Measurements from ENCODE around the gene SORCS2.
A peak's percentile ranks its signal among the peaks of the same experiment; 100 is the strongest.

The SORCS2 gene

DNA sequence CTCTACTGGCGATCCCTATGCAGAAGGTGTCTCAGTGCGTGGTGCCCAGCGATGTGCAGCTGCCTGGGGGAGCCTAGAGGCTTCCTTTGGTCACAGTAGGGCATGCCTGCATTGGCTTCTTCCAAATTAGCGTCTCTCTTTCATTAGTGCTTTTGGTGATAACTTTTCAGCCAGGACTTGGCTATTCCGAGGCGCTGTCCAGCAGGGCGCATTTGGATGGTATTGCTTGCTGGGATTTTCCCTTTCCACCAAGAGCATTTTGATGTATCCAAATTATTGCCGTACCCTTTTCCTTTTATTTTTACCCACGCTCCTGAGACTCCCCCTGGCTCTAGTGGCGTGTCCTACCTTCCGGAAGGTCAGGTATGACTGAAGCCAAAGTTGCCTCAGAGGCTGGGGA lies 101.4 kb downstream of the SORCS2 start:
- no peak overlapping the region for H3K4me3 ChIP-seq (replicated peaks in 1 of 2; ENCODE audit: low read depth in 2 of 2, low read length in 2 of 2)
- TF ChIP-seq, protein P1, sequence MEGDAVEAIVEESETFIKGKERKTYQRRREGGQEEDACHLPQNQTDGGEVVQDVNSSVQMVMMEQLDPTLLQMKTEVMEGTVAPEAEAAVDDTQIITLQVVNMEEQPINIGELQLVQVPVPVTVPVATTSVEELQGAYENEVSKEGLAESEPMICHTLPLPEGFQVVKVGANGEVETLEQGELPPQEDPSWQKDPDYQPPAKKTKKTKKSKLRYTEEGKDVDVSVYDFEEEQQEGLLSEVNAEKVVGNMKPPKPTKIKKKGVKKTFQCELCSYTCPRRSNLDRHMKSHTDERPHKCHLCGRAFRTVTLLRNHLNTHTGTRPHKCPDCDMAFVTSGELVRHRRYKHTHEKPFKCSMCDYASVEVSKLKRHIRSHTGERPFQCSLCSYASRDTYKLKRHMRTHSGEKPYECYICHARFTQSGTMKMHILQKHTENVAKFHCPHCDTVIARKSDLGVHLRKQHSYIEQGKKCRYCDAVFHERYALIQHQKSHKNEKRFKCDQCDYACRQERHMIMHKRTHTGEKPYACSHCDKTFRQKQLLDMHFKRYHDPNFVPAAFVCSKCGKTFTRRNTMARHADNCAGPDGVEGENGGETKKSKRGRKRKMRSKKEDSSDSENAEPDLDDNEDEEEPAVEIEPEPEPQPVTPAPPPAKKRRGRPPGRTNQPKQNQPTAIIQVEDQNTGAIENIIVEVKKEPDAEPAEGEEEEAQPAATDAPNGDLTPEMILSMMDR (IDR thresholded peaks at IDR 0.05; ENCODE audit: low read depth, low read length), result no peak
- no peak for DNase-seq (ENCODE audit: low read depth in 2 of 2)

DNA sequence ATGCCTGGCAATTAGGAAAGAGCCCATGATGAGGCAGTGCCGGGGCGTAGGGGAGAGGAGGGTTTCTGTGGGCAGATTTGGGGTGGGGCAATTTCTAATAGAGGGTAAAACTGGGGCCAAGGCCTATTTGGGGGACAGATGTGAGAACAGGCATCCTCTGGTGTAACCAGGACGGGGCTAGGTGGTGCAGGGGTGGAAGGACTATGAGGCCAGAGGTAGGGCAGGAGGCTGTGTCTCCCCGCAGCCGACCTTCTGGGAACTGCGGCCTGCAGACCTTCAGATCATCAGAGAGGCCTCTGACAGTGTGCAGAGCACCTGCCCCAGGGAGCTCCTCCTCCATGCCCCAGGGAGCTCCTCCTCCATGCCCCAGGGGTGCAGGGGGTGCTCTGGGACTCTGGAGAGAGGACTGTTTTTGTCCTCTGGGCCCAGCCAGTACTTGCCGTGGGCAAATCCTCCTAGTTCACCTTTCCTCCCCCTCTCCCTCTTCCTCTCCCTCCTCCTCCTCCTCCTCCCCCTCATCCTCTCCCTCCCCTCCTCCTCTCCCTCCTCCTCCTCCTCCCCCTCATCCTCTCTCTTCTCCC lies 101.9 kb downstream of the SORCS2 start:
- no peak for DNase-seq (ENCODE audit: low read depth in 2 of 2)
- TF ChIP-seq, protein P1 (IDR thresholded peaks at IDR 0.05; ENCODE audit: low read depth, low read length), result no peak
- no peak overlapping the region for H3K4me3 ChIP-seq (replicated peaks in 1 of 2; ENCODE audit: low read depth in 2 of 2, low read length in 2 of 2)

DNA sequence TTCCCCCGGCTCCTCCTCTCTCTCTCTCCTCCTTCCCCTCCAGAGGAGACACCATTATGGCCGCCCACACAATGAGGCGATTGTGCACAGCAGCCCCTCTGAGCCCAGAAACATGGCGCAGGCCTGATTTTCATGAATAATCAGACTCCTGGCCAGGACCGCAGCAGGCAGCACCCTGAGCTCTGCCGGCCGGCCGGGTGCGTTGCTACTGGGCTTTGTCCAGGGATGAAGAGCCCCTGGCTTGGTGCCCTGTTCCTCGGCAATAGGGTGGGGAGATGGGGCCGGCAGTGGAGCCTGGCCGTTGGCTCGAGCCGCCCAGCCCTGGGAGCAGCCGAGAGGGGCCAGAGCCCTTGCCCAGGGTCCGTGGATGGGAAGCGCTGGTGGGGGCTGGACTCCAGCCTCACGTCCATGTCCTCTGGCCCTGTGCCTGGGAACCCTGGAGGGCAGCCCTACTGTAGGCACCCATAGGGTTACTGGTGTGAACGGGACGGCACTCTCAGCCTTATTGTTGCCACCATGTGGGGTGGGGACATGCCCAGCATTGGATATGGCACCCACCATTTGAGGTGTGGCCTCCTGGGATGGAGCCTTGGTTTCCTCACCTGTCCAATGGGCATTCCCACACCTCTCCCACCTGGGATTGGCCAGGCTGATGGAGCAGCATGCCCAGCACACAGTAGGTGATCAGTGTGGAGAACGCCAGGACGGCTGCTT lies 103.0 kb downstream of the SORCS2 start:
- H3K4me3 ChIP-seq (replicated peaks in 1 of 2; ENCODE audit: low read depth in 2 of 2, low read length in 2 of 2), result no peak overlapping the region
- peak in 1 of 2 donors; percentile 33 for DNase-seq (ENCODE audit: low read depth in 2 of 2)
- TF ChIP-seq, protein P1 (IDR thresholded peaks at IDR 0.05; ENCODE audit: low read depth, low read length), result no peak

DNA sequence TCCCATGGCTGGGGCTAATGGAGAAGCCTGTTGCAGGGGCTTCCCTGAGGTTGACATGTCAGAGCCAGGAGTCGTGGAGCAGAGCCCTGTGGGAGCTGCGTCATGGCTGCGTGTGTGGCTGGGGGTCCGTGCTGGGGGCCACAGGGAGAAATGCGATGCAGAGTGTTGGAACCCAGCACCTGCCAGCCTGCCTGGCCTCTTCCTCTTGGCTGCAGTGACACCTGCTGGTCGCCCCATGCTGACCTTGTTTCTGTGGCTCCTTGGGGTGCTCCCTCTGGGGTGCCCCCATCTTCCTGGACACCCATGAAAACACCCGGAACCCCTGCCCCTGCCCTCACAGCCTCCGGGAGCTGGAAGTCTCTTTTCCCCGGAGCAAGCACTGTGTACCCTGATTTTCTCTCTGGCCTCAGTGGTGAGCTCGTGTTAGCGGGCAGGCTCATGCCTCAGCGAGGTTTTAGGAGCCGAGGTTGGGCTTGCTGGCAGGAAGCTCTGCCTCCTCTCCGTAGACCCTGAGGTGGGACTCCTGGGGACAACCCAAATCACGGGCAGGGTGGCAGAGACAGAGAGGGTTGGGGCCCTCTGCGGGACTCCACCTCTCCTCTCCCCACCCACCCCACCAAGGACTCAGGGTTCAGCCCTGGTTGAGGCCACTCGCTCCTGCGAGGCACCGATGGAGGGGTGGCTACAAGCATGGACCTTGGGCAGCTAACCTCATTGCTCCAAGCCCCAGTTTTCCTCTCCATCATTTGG lies 103.7 kb downstream of the SORCS2 start:
- peak; percentile 31 to 39 for DNase-seq (ENCODE audit: low read depth in 2 of 2)
- TF ChIP-seq, protein P1 (IDR thresholded peaks at IDR 0.05; ENCODE audit: low read depth, low read length), result peak; percentile 69
- no peak overlapping the region for H3K4me3 ChIP-seq (replicated peaks in 1 of 2; ENCODE audit: low read depth in 2 of 2, low read length in 2 of 2)

DNA sequence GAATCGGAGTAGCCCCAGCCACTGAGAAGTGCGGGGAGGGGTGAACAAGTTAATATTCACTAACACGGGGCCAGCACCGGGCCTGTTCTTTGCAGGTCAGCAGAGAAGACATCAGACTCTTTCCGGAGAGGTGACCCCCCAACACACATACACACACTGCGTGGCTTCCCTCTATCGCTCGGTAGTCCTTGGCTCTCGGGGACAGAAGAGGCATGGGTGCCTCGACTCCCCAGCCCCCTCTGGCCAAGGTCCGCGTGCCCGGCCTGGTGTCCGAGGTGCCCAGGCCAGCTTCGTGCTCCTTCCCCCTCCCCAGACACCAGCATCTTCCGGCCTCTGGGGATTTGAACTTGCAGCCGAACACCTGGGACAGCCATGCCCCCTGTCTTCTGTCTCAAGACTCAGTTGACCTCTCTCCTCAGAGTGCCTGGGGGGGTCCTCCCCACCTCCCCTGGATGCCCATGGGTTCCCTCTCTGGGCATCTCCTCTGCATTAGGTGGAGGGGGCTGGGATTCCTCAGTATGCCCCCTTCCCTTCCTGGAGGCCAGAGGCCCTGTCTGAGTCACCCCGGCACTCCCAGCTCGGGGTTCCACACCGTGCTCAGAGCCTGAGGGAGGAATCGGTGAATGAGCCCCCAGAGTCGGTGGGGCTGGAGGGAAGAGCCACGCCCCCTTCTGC lies 104.5 kb downstream of the SORCS2 start:
- TF ChIP-seq, protein P1 (IDR thresholded peaks at IDR 0.05; ENCODE audit: low read depth, low read length), result no peak
- no peak for DNase-seq (ENCODE audit: low read depth in 2 of 2)
- no peak overlapping the region for H3K4me3 ChIP-seq (replicated peaks in 1 of 2; ENCODE audit: low read depth in 2 of 2, low read length in 2 of 2)

DNA sequence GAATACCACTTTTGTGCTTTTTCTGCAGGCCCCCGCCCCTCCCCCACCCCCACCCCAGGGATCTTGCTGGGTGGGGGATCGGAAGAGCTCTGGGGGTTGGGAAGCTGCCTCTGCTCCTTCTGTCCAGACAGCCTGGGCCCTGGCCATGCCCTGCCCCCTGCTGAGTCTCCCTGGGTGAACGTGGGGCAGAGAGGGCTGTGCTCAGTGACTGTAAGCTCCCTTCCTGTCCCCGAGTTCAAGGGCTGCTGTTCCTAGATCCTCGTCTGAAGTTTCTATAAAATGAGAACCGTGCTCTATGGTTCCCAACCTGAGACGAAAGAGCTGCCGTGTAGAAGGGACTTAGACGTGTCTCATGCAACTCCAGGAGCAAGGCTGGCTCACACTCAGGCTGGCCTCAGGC lies 105.0 kb downstream of the SORCS2 start:
- no peak overlapping the region for H3K4me3 ChIP-seq (replicated peaks in 1 of 2; ENCODE audit: low read depth in 2 of 2, low read length in 2 of 2)
- TF ChIP-seq, protein P1 (IDR thresholded peaks at IDR 0.05; ENCODE audit: low read depth, low read length), result no peak
- no peak for DNase-seq (ENCODE audit: low read depth in 2 of 2)
